A673 (cell line): ENCODE results near the gene NEURL1B. TPM values are rescaled to one million over a fixed set of nuclear protein-coding genes. Genes with fewer than 3 reads are reported as not detected.

Source experiments
- BruUV-seq: library from RNA; stranded (reverse); fragments of 400-500 nt; replicated peaks from 2 replicates; lab custom pipeline; 2021; lab: Mats Ljungman, UMichigan
- CTCF ChIA-PET: fragments of 300-600 bp; sonication (Branson Sonifier 250); formaldehyde crosslinking; loops from one replicate; lab custom pipeline; 2022; ENCODE audit warnings: antibody characterized with exemption; lab: Charles Lee
- POLR2A ChIA-PET: fragments of 300-600 bp; sonication (Branson Sonifier 250); formaldehyde crosslinking; loops from one replicate; lab custom pipeline; 2022; ENCODE audit warnings: antibody characterized with exemption; ENCODE audit not compliant: low non-redundant PET; lab: Charles Lee
- DNase-seq: peaks from one replicate; pipeline ENCODE4 v3.0.0-alpha.2; 2015; ENCODE audit warnings: low spot score
- H3K27ac ChIP-seq: fragments of 200-600 bp; sonication (generic); 2 replicates; pipeline ENCODE4 v1.5.1; 2016; ENCODE audit warnings: mixed run types, low read depth, mild to moderate bottlenecking, mixed read lengths, antibody characterized with exemption, low read length; ENCODE audit not compliant: poor library complexity, severe bottlenecking
- H3K27me3 ChIP-seq: fragments of 200-600 bp; sonication (generic); replicated peaks from 2 replicates; pipeline ENCODE4 v1.6.1; 2017; ENCODE audit warnings: mixed run types, low read depth, mild to moderate bottlenecking, mixed read lengths, antibody characterized with exemption, low read length; ENCODE audit not compliant: insufficient read depth, poor library complexity
- H3K36me3 ChIP-seq: fragments of 200-600 bp; sonication (generic); 2 replicates; pipeline ENCODE4 v1.6.1; 2016; ENCODE audit warnings: mixed run types, mild to moderate bottlenecking, mixed read lengths, antibody characterized with exemption, low read length; ENCODE audit not compliant: insufficient read depth, poor library complexity, severe bottlenecking
- H3K4me1 ChIP-seq: fragments of 200-600 bp; sonication (generic); 2 replicates; pipeline ENCODE4 v1.6.1; 2017; ENCODE audit warnings: mixed run types, mild to moderate bottlenecking, mixed read lengths, antibody characterized with exemption, low read length; ENCODE audit not compliant: insufficient read depth, poor library complexity, severe bottlenecking
- H3K4me3 ChIP-seq: fragments of 200-600 bp; sonication (generic); 2 replicates; pipeline ENCODE4 v1.5.1; 2016; ENCODE audit warnings: low read depth, mixed run types, mild to moderate bottlenecking, mixed read lengths, low read length; ENCODE audit not compliant: poor library complexity, severe bottlenecking
- H3K9me3 ChIP-seq: fragments of 200-600 bp; sonication (generic); 2 replicates; pipeline ENCODE4 v1.6.1; 2016; ENCODE audit warnings: mixed run types, low read depth, mild to moderate bottlenecking, mixed read lengths, antibody characterized with exemption, low read length; ENCODE audit not compliant: poor library complexity, severe bottlenecking
- CTCF ChIP-seq: fragments of 300-800, 200-600 bp; sonication (generic); conservative IDR thresholded peaks from 2 replicates; pipeline ENCODE4 v1.5.1; 2017; ENCODE audit warnings: low read depth, mild to moderate bottlenecking, antibody characterized with exemption, low read length, moderate library complexity, mixed read lengths
- EZH2 ChIP-seq: fragments of 200-600 bp; sonication (generic); IDR thresholded peaks from 2 replicates; pipeline ENCODE4 v1.6.1; 2017; ENCODE audit warnings: borderline replicate concordance, low read depth, mild to moderate bottlenecking, mixed read lengths, antibody characterized with exemption, low read length; ENCODE audit not compliant: poor library complexity, severe bottlenecking
- intact Hi-C: fragments of 100-400 bp; cut with micrococcal nuclease; formaldehyde crosslinking; loops from one replicate; pipeline ENCODE4 v1.10.0; 2022; ENCODE audit not compliant: unreplicated experiment
- total RNA-seq: library from RNA; stranded (reverse); gene quantifications from 2 replicates; pipeline ENCODE4 v1.2.3, GENCODE V29; 2021

NEURL1B gene
- total RNA-seq, 1 experiment from 2014 or later = 5.1 TPM

- intact Hi-C loops = no loop called here
- POLR2A ChIA-PET = no interaction called here
- Histone ChIP-seq H3K4me3 (no peak overlapping the region), H3K4me1 (no peaks in the 10 kb centered on the region), H3K9me3 (no peaks in the 10 kb centered on the region), H3K27ac (no peak overlapping the region), H3K36me3 (no peaks in the 10 kb centered on the region), H3K27me3 (no peaks in the 10 kb centered on the region)
- DNase-seq = no peak
- TF ChIP-seq EZH2 (no peak), CTCF (no peak)
- CTCF ChIA-PET = no interaction called here
- BruUV-seq = no TSS peak
Observed at GRCh38 chr5:172683264-172683644, 42.2 kb downstream of the NEURL1B start.

DNA sequence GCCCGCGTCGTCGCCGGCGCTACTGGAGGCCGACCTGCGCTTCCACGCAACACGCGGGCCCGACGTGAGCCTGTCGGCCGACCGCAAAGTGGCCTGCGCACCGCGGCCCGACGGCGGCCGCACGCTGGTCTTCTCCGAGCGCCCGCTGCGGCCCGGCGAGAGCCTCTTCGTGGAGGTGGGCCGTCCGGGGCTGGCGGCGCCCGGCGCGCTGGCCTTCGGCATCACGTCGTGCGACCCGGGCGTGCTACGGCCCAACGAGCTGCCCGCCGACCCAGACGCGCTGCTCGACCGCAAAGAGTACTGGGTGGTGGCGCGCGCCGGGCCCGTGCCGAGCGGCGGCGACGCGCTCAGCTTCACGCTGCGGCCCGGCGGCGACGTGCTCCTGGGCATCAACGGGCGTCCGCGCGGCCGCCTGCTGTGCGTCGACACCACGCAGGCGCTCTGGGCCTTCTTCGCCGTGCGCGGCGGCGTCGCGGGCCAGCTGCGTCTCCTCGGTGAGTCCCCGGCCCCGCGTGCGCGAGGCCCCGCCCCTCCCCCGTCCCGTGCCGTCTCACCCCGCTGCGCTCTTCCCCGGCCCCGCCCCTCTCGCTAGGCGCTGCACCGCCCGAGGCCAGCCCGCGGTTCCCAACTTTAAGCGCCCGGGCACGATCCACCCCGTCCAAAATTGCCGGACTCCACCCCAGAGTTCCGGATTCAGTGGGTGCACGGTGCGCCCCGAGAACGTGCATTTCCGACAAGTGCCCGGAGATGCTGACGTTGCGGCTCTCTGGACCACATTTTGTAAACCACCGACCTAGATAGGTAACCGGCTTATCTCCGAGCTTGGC, 42.8 kb downstream of the NEURL1B start:
- POLR2A ChIA-PET = no interaction called here

GRCh38 chr5:172685091-172685490, 44.0 kb downstream of the NEURL1B start:
- H3K4me3 ChIP-seq = no peak overlapping the region
- ChIA-PET CTCF (no interaction called here), POLR2A (no interaction called here)
- no peaks in the 10 kb centered on the region for H3K36me3 ChIP-seq
- no peaks in the 10 kb centered on the region for H3K4me1 ChIP-seq
- H3K27me3 ChIP-seq = no peaks in the 10 kb centered on the region
- no peaks in the 10 kb centered on the region for H3K9me3 ChIP-seq
- intact Hi-C loops = no loop called here
- no peak overlapping the region for H3K27ac ChIP-seq
- DNase-seq = no peak
- no TSS peak for BruUV-seq
- TF ChIP-seq EZH2 (no peak), CTCF (no peak)

More for the DNA sequence above, 42.8 kb downstream of the NEURL1B start:
- no peak overlapping the region for H3K4me3 ChIP-seq
- TF ChIP-seq CTCF (no peak), EZH2 (no peak)
- no peaks in the 10 kb centered on the region for H3K4me1 ChIP-seq
- no peaks in the 10 kb centered on the region for H3K36me3 ChIP-seq
- BruUV-seq = no TSS peak
- no peak overlapping the region for H3K27ac ChIP-seq
- DNase-seq = no peak
- H3K27me3 ChIP-seq = no peaks in the 10 kb centered on the region
- CTCF ChIA-PET = no interaction called here
- H3K9me3 ChIP-seq = no peaks in the 10 kb centered on the region
- intact Hi-C loops = no loop called here
